Spleen (tissue), 11 donors: Measurements from ENCODE around the gene ITCH. TPM values are rescaled to one million over a fixed set of nuclear protein-coding genes. Genes with fewer than 3 reads are reported as not detected.

ENCODE experiments used
- DNase-seq: peaks from one replicate; pipeline ENCODE4 v3.0.0-alpha.2; 2020
- H3K27ac ChIP-seq, 8 donors: fragments of 200-600 bp; sonication (generic) in 7 of 8; 1 replicate in 4 of 8; 2 replicates in 4 of 8; pipeline versions ENCODE4 v1.5.0 to v1.8.0; 2016 to 2021; ENCODE audit warnings: inconsistent platforms in 4 of 8, mild to moderate bottlenecking in 4 of 8, moderate library complexity in 1 of 8
- H3K27me3 ChIP-seq, 7 donors: fragments of 200-600 bp; sonication (generic) in 6 of 7; replicated peaks in 1 of 7; 1 replicate in 4 of 7; 2 replicates in 3 of 7; pipeline versions ENCODE4 v1.5.0 to v1.8.0; 2016 to 2021; ENCODE audit warnings: inconsistent platforms in 3 of 7, mild to moderate bottlenecking in 1 of 7
- H3K36me3 ChIP-seq, 6 donors: fragments of 200-600 bp; sonication (generic) in 5 of 6; 1 replicate in 4 of 6; 2 replicates in 2 of 6; pipeline versions ENCODE4 v1.5.0 to v1.8.0; 2016 to 2021; ENCODE audit warnings: inconsistent platforms in 2 of 6
- H3K4me1 ChIP-seq, 6 donors: fragments of 200-600 bp; sonication (generic) in 5 of 6; 1 replicate in 3 of 6; 2 replicates in 3 of 6; pipeline versions ENCODE4 v1.5.0 to v1.8.0; 2016 to 2021; ENCODE audit warnings: inconsistent platforms in 3 of 6
- H3K4me3 ChIP-seq, 8 donors: fragments of 200-600 bp; sonication (generic) in 7 of 8; 1 replicate in 4 of 8; 2 replicates in 4 of 8; pipeline versions ENCODE4 v1.5.0 to v1.8.0; 2016 to 2021; ENCODE audit warnings: inconsistent platforms in 4 of 8, mild to moderate bottlenecking in 4 of 8, moderate library complexity in 2 of 8
- H3K9me3 ChIP-seq, 8 donors: fragments of 200-600 bp; sonication (generic) in 7 of 8; 1 replicate in 4 of 8; 2 replicates in 4 of 8; pipeline versions ENCODE4 v1.5.0 to v1.8.0; 2016 to 2021; ENCODE audit warnings: inconsistent platforms in 4 of 8
- POLR2A ChIP-seq, 3 donors: fragments of 450-650 bp; IDR thresholded peaks; one replicate each; pipeline ENCODE4 v1.5.1; 2017; ENCODE audit warnings: antibody characterized with exemption in 3 of 3, mild to moderate bottlenecking in 1 of 3
- POLR2AphosphoS5 ChIP-seq, 3 donors: sonication (generic); formaldehyde crosslinking; IDR thresholded peaks; one replicate each; pipeline ENCODE4 v1.5.1; 2017; ENCODE audit warnings: antibody characterized with exemption in 3 of 3
- WGBS, 5 donors: extraction: QIAGEN DNeasy Blood & Tissue Kit in 3 of 5; methylation state at CpG; one replicate each; pipeline versions ENCODE4 v1.1.5 to v1.1.7; 2013 to 2018; 5-methylcytosine and 5-hydroxymethylcytosine counted together
- intact Hi-C: fragments of 100-400 bp; cut with DNase I; formaldehyde crosslinking; loops from one replicate; pipeline ENCODE4 v1.15.0; 2023; ENCODE audit warnings: low total_unique reads
- polyA plus RNA-seq, 3 donors: library from polyadenylated mRNA; stranded (reverse); fragments of 200-250 nt; gene quantifications; one replicate each; pipeline ENCODE4 v1.2.1, GENCODE V29; 2013
- total RNA-seq, 7 donors: library from RNA; depleted of rRNA in 3 of 7; stranded (reverse); fragments of >200 nt in 3 of 7; fragmentation: NEBNext Ultra II Directional in 4 of 7; extraction: Animal tissue kit (Norgen Biotek cat#: 25700) in 4 of 7; gene quantifications; one replicate each; pipeline versions ENCODE4 v1.1.0 to v1.2.1, GENCODE V29; 2016 to 2021
- TF ChIP-seq, protein P1 (sequence below), 11 experiments: fragments of 200-600 bp in 7 of 11; fragments of 450-650 bp in 4 of 11; sonication (generic) in 4 of 11; IDR thresholded peaks in 8 of 11; conservative IDR thresholded peaks in 3 of 11; 1 replicate in 7 of 11; 2 replicates in 4 of 11; pipeline versions ENCODE4 v1.4.0 to v1.8.0; 2016 to 2021; ENCODE audit warnings: antibody characterized with exemption in 11 of 11, inconsistent platforms in 4 of 11, mild to moderate bottlenecking in 1 of 11
- donor health status: healthy with polysubstance abuse.
- donor health status: DM: no; HTN: no; CAD: no; lungs with moderate emphysema.
- donor health status: DM: no; HTN: no; CAD: no.
- donor health status: Bipolar disorder and iron deficiency.
- donor health status: healthy.
- donor health status: DM: no; HTN: no; CAD: no.
- donor health status: DM: yes; HTN: yes; CAD: no.

Gene ITCH
- total and polyA plus RNA-seq, 10 donors, result 6.9 to 72.7 (median 61.6) TPM

DNA sequence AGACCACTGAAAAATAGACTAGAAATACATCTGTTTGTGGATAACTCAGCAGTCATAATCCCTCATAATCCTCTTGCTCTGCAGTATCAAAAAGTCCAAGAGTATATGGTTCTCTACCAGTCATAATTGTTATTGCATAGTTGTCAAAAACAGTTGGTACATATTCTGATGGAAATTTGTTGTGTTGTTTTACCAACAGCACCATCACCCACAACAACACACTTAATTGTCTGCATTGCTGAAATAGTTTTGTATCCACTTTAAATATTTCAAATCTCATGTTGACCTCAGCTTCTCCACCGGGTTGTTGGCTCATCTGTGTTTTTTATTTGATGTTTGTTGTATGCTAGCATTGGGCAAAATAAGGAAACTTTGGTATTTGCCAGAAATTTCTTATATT, 39.4 kb downstream of the ITCH start:
- Histone ChIP-seq H3K36me3 (peaks cover 0 to 64% (median 6%) of the 10 kb centered on the region in 6 donors), H3K27me3 (no peaks in the 10 kb centered on the region), H3K27ac (peak overlapping the region in 4 of 8 donors; percentile 50 to 63 (median 60)), H3K4me1 (peaks cover 30 to 69% (median 50%) of the 10 kb centered on the region in 6 donors), H3K9me3 (no peaks in the 10 kb centered on the region), H3K4me3 (no peak overlapping the region)
- DNase-seq, result no peak
- intact Hi-C loops, result no loop called here
- 70 to 81% (median 78%) methylated on average over 1 of the region's 1 CpG for WGBS, 5 donors
- TF ChIP-seq, protein P1, sequence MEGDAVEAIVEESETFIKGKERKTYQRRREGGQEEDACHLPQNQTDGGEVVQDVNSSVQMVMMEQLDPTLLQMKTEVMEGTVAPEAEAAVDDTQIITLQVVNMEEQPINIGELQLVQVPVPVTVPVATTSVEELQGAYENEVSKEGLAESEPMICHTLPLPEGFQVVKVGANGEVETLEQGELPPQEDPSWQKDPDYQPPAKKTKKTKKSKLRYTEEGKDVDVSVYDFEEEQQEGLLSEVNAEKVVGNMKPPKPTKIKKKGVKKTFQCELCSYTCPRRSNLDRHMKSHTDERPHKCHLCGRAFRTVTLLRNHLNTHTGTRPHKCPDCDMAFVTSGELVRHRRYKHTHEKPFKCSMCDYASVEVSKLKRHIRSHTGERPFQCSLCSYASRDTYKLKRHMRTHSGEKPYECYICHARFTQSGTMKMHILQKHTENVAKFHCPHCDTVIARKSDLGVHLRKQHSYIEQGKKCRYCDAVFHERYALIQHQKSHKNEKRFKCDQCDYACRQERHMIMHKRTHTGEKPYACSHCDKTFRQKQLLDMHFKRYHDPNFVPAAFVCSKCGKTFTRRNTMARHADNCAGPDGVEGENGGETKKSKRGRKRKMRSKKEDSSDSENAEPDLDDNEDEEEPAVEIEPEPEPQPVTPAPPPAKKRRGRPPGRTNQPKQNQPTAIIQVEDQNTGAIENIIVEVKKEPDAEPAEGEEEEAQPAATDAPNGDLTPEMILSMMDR (IDR thresholded peaks at IDR 0.05 in 8 of 11, conservative IDR thresholded peaks at IDR 0.05 in 3 of 11), result no peak

DNA sequence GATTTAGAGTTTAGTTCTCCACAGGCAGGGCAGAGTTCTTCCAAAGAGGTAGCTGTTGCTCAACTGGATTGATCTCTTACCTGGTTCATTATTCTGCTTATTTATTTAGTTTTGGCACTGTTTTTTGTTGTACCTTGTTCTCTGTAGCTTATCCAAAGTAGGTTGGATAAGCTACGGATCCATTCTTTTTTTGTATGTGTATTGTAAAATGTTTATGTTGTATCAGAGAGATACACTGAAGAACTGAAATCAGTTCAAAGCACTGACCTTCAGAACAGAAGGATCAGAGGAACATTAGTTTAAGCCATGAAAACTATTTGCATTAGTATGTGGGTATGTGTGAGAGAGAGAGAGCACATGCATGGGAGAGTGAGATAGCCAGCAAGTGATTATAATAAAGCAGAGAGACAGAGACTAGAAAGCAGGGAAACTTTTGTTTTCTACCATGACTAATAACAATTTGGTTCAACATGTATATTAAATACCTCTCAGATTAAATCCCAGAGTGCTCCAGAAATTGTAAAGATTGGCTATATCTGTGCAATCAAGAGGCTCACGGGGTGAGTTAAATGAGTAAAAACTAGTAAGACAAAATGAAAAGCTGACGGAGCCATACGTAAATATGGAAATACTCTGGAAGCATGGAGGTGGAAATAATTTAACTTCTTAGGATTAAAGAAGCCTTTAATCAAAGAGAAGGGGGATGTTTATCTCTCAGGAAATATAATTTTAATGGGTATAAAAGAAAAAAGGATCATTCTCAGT, 40.2 kb downstream of the ITCH start:
- 88 to 95% (median 93%) methylated on average over 4 of the region's 4 CpGs for WGBS, 5 donors
- Histone ChIP-seq H3K27me3 (no peaks in the 10 kb centered on the region), H3K27ac (peak overlapping the region in 7 of 8 donors; percentile 5 to 63 (median 50))

GRCh38 chr20:34403908-34404307, 40.8 kb downstream of the ITCH start:
- no peak for DNase-seq
- H3K27me3 ChIP-seq, result no peaks in the 10 kb centered on the region
- H3K4me1 ChIP-seq, result peaks cover 30 to 74% (median 53%) of the 10 kb centered on the region in 6 donors
- H3K36me3 ChIP-seq, result peaks cover 0 to 64% (median 4%) of the 10 kb centered on the region in 6 donors
- no peak overlapping the region for H3K4me3 ChIP-seq
- peak overlapping the region in 6 of 8 donors; percentile 5 to 74 (median 53) for H3K27ac ChIP-seq
- intact Hi-C loops, result no loop called here
- H3K9me3 ChIP-seq, result no peaks in the 10 kb centered on the region
- TF ChIP-seq POLR2A (IDR thresholded peaks at IDR 0.05) (no peak), POLR2AphosphoS5 (IDR thresholded peaks at IDR 0.05) (no peak)
- TF ChIP-seq, protein P1 (IDR thresholded peaks at IDR 0.05 in 8 of 11, conservative IDR thresholded peaks at IDR 0.05 in 3 of 11), result no peak
- WGBS, 5 donors, result 50 to 71% (median 62%) methylated on average over 1 of the region's 1 CpG

More for the DNA sequence above, 40.2 kb downstream of the ITCH start:
- no peak for TF ChIP-seq POLR2AphosphoS5 (IDR thresholded peaks at IDR 0.05)
- no peak for TF ChIP-seq POLR2A (IDR thresholded peaks at IDR 0.05)
- TF ChIP-seq, protein P1 (IDR thresholded peaks at IDR 0.05 in 8 of 11, conservative IDR thresholded peaks at IDR 0.05 in 3 of 11), result no peak
- Histone ChIP-seq H3K4me3 (no peak overlapping the region), H3K9me3 (no peaks in the 10 kb centered on the region), H3K36me3 (peaks cover 0 to 64% (median 6%) of the 10 kb centered on the region in 6 donors), H3K4me1 (peaks cover 30 to 74% (median 53%) of the 10 kb centered on the region in 6 donors)
- intact Hi-C loops, result no loop called here
- no peak for DNase-seq

GRCh38 chr20:34404803-34405202, 41.7 kb downstream of the ITCH start:
- intact Hi-C loops, result no loop called here
- H3K4me3 ChIP-seq, result no peak overlapping the region
- peak overlapping the region in 7 of 8 donors; percentile 10 to 74 (median 56) for H3K27ac ChIP-seq
- H3K4me1 ChIP-seq, result peaks cover 30 to 74% (median 53%) of the 10 kb centered on the region in 6 donors
- H3K36me3 ChIP-seq, result peaks cover 0 to 64% (median 11%) of the 10 kb centered on the region in 6 donors
- TF ChIP-seq, protein P1 (IDR thresholded peaks at IDR 0.05 in 8 of 11, conservative IDR thresholded peaks at IDR 0.05 in 3 of 11), result no peak
- TF ChIP-seq POLR2A (IDR thresholded peaks at IDR 0.05) (no peak), POLR2AphosphoS5 (IDR thresholded peaks at IDR 0.05) (no peak)
- DNase-seq, result no peak
- H3K9me3 ChIP-seq, result no peaks in the 10 kb centered on the region
- H3K27me3 ChIP-seq, result no peaks in the 10 kb centered on the region
- 92 to 100% (median 100%) methylated on average over 1 of the region's 1 CpG for WGBS, 5 donors
